H1 (cell line): Measurements from ENCODE around the gene ZNF316. TPM values are rescaled to one million over a fixed set of nuclear protein-coding genes. Genes with fewer than 3 reads are reported as not detected.
A peak's percentile ranks its signal among the peaks of the same experiment; 100 is the strongest.

Experiments
- CTCF ChIA-PET: fragments of 300-600 bp; sonication (Branson Sonifier 250); formaldehyde crosslinking; loops from one replicate; lab custom pipeline; 2021; ENCODE audit not compliant: partially characterized antibody; lab: Charles Lee
- POLR2A ChIA-PET: fragments of 300-600 bp; sonication (Branson Sonifier 250); formaldehyde crosslinking; loops from one replicate; lab custom pipeline; 2021; ENCODE audit warnings: inconsistent platforms; ENCODE audit not compliant: partially characterized antibody; lab: Charles Lee
- DNase-seq, 2 experiments: peaks; one replicate each; pipeline versions ENCODE4 v3.0.0 to v3.0.0-alpha.2; 2010 to 2022; ENCODE audit warnings: low spot score in 2 of 2, low read depth in 1 of 2, mixed read lengths in 1 of 2
- FAIRE-seq: peaks from 2 replicates; lab custom pipeline; 2011; peaks lifted over from hg19 to GRCh38; lab: Jason Lieb, UNC
- H2AFZ ChIP-seq: 2 replicates; pipeline ENCODE4 v1.8.1; 2012; ENCODE audit warnings: low read length, inconsistent platforms
- H2AK5ac ChIP-seq: 2 replicates; pipeline ENCODE4 v1.6.1; 2013; ENCODE audit warnings: low read depth, low read length
- H2BK120ac ChIP-seq: replicated peaks from 2 replicates; pipeline ENCODE3; 2013; ENCODE audit warnings: low read depth, low read length, inconsistent platforms
- H2BK12ac ChIP-seq: 2 replicates; pipeline ENCODE4 v1.6.1; 2013; ENCODE audit warnings: low read depth, low read length
- H2BK15ac ChIP-seq: 2 replicates; pipeline ENCODE4 v1.6.1; 2013; ENCODE audit warnings: low read length
- H2BK20ac ChIP-seq: 2 replicates; pipeline ENCODE4 v1.6.1; 2013; ENCODE audit warnings: low read length
- H2BK5ac ChIP-seq: 2 replicates; pipeline ENCODE4 v1.6.1; 2013; ENCODE audit warnings: low read depth, low read length
- H3K14ac ChIP-seq: 2 replicates; pipeline ENCODE4 v1.6.1; 2013; ENCODE audit warnings: inconsistent platforms; ENCODE audit not compliant: insufficient read length
- H3K18ac ChIP-seq: 2 replicates; pipeline ENCODE4 v1.6.1; 2013; ENCODE audit warnings: low read length; ENCODE audit errors: extremely low read depth
- H3K23ac ChIP-seq: 2 replicates; pipeline ENCODE4 v1.6.1; 2013; ENCODE audit warnings: inconsistent platforms; ENCODE audit not compliant: insufficient read length
- H3K23me2 ChIP-seq: 2 replicates; pipeline ENCODE4 v1.6.1; 2013; ENCODE audit warnings: low read depth, low read length
- H3K27ac ChIP-seq: 2 replicates; pipeline ENCODE4 v1.6.1; 2011; ENCODE audit warnings: low read depth, low read length, inconsistent platforms
- H3K27me3 ChIP-seq, 4 experiments: replicated peaks in 1 of 4; 1 replicate in 1 of 4; 2 replicates in 3 of 4; pipeline versions ENCODE4 v1.6.1 to v1.8.1; 2011 to 2013; ENCODE audit warnings: low read length in 3 of 4, mild to moderate bottlenecking in 3 of 4, inconsistent platforms in 2 of 4, mixed read lengths in 2 of 4, moderate library complexity in 1 of 4; ENCODE audit not compliant: control insufficient read depth in 3 of 4, insufficient read depth in 3 of 4; ENCODE audit errors: extremely low read depth in 1 of 4
- H3K36me3 ChIP-seq, 4 experiments: 2 replicates each; pipeline versions ENCODE4 v1.6.1 to v1.8.1; 2011 to 2013; ENCODE audit warnings: mild to moderate bottlenecking in 4 of 4, low read length in 3 of 4, moderate library complexity in 2 of 4, control low read depth in 1 of 4, inconsistent platforms in 1 of 4; ENCODE audit not compliant: insufficient read depth in 4 of 4, control insufficient read depth in 2 of 4
- H3K4ac ChIP-seq: replicated peaks from 2 replicates; pipeline ENCODE3; 2013; ENCODE audit warnings: low read length, low read depth, mixed read lengths, inconsistent platforms; ENCODE audit not compliant: insufficient read length
- H3K4me1 ChIP-seq, 4 experiments: replicated peaks in 1 of 4; 1 replicate in 1 of 4; 2 replicates in 3 of 4; pipeline versions ENCODE4 v1.6.1 to v1.8.1; 2011 to 2013; ENCODE audit warnings: low read length in 3 of 4, inconsistent platforms in 2 of 4, mixed read lengths in 1 of 4; ENCODE audit not compliant: insufficient read depth in 4 of 4, control insufficient read depth in 3 of 4
- H3K4me2 ChIP-seq, 2 experiments: 2 replicates each; pipeline versions ENCODE4 v1.6.1 to v1.8.1; 2011 to 2013; ENCODE audit warnings: low read depth in 2 of 2, low read length in 2 of 2, control low read depth in 1 of 2, inconsistent platforms in 1 of 2, mild to moderate bottlenecking in 1 of 2; ENCODE audit not compliant: insufficient read depth in 1 of 2
- H3K4me3 ChIP-seq, 4 experiments: fragments of 200-600, 300-600 bp in 1 of 4; sonication (generic), shearing (Covaris generic), sonication (Bioruptor Twin) in 1 of 4; 2 replicates each; pipeline versions ENCODE4 v1.5.1 to v1.8.1; 2011 to 2016; ENCODE audit warnings: low read length in 4 of 4, low read depth in 3 of 4, control low read depth in 2 of 4, inconsistent platforms in 2 of 4, mild to moderate bottlenecking in 2 of 4, mixed read lengths in 1 of 4, moderate library complexity in 1 of 4; ENCODE audit not compliant: insufficient read depth in 2 of 4; ENCODE audit errors: extremely low read depth in 1 of 4
- H3K56ac ChIP-seq: replicated peaks from 2 replicates; pipeline ENCODE3; 2013; ENCODE audit warnings: low read depth, mild to moderate bottlenecking, mixed read lengths, low read length, inconsistent platforms; ENCODE audit not compliant: insufficient read length
- H3K79me1 ChIP-seq: 2 replicates; pipeline ENCODE4 v1.6.1; 2013; ENCODE audit warnings: low read depth, low read length, control low read depth
- H3K79me2 ChIP-seq, 2 experiments: 2 replicates each; pipeline versions ENCODE4 v1.6.1 to v1.8.1; 2012 to 2013; ENCODE audit warnings: low read length in 2 of 2, mild to moderate bottlenecking in 2 of 2, inconsistent platforms in 1 of 2; ENCODE audit not compliant: insufficient read depth in 2 of 2, control insufficient read depth in 1 of 2
- H3K9ac ChIP-seq, 4 experiments: replicated peaks in 1 of 4; 1 replicate in 1 of 4; 2 replicates in 3 of 4; pipeline versions ENCODE4 v1.6.1 to v1.8.1; 2011 to 2013; ENCODE audit warnings: low read depth in 3 of 4, low read length in 3 of 4, control low read depth in 2 of 4, mild to moderate bottlenecking in 2 of 4, moderate library complexity in 2 of 4, inconsistent platforms in 1 of 4; ENCODE audit errors: extremely low read depth in 1 of 4
- H3K9me3 ChIP-seq, 2 experiments: 2 replicates each; pipeline versions ENCODE4 v1.6.1 to v1.8.1; 2012 to 2013; ENCODE audit warnings: mild to moderate bottlenecking in 2 of 2, moderate library complexity in 2 of 2, control low read depth in 1 of 2, inconsistent platforms in 1 of 2, low read depth in 1 of 2, low read length in 1 of 2, mixed read lengths in 1 of 2; ENCODE audit not compliant: insufficient read depth in 2 of 2
- H4K20me1 ChIP-seq, 2 experiments: replicated peaks in 1 of 2; 2 replicates each; pipeline versions ENCODE3 to v1.8.1; 2011 to 2013; ENCODE audit warnings: inconsistent platforms in 2 of 2, low read length in 2 of 2, mild to moderate bottlenecking in 1 of 2; ENCODE audit not compliant: insufficient read depth in 2 of 2, control insufficient read depth in 1 of 2
- H4K5ac ChIP-seq: 2 replicates; pipeline ENCODE4 v1.6.1; 2013; ENCODE audit warnings: low read length, low read depth, mixed read lengths, inconsistent platforms; ENCODE audit not compliant: insufficient read length
- H4K8ac ChIP-seq: 2 replicates; pipeline ENCODE4 v1.8.0; 2013; ENCODE audit warnings: mild to moderate bottlenecking, moderate library complexity, low read length, inconsistent platforms; ENCODE audit not compliant: insufficient read depth; ENCODE audit errors: extremely low read depth
- H4K91ac ChIP-seq: replicated peaks from 2 replicates; pipeline ENCODE3; 2013; ENCODE audit warnings: low read length, mixed read lengths, inconsistent platforms; ENCODE audit not compliant: insufficient read length
- CBX8 ChIP-seq: fragments of 300-800, 300-1000 bp; sonication (generic); IDR thresholded peaks from 2 replicates; pipeline ENCODE4 v1.7.1; 2016; ENCODE audit warnings: low read depth, low read length, borderline replicate concordance
- CTCF ChIP-seq, 3 experiments: IDR thresholded peaks; 1 replicate in 2 of 3; 2 replicates in 1 of 3; pipeline versions ENCODE4 v1.5.1 to v1.6.1; 2011; ENCODE audit warnings: low read length in 3 of 3, mild to moderate bottlenecking in 3 of 3, inconsistent platforms in 2 of 3, low read depth in 1 of 3, moderate library complexity in 1 of 3; ENCODE audit not compliant: insufficient read depth in 1 of 3; ENCODE audit errors: control extremely low read depth in 1 of 3
- HDAC2 ChIP-seq, 2 experiments: fragments of 300-600 bp in 1 of 2; sonication (generic) in 1 of 2; IDR thresholded peaks; 2 replicates each; pipeline ENCODE4 v1.6.1; 2011 to 2012; ENCODE audit warnings: low read depth in 2 of 2, low read length in 2 of 2, mild to moderate bottlenecking in 2 of 2, moderate library complexity in 2 of 2, borderline replicate concordance in 1 of 2, inconsistent platforms in 1 of 2
- SP4 ChIP-seq: IDR thresholded peaks from 2 replicates; pipeline ENCODE4 v1.6.1; 2012; ENCODE audit warnings: low read length, inconsistent platforms
- USF2 ChIP-seq: IDR thresholded peaks from 2 replicates; pipeline ENCODE4 v1.6.1; 2011; ENCODE audit warnings: low read length, improper control_type of control experiment
- WGBS, 2 experiments: shearing (Covaris generic) in 1 of 2; methylation state at CpG; one replicate each; pipeline versions ENCODE4 v1.1.6 to v1.1.7; 2013 to 2015; ENCODE audit warnings: low lambda C conversion rate in 2 of 2, mixed read lengths in 2 of 2, inconsistent platforms in 1 of 2, low coverage in 1 of 2, missing lambda C conversion rate in 1 of 2; ENCODE audit not compliant: insufficient replicate concordance in 2 of 2, insufficient coverage in 1 of 2, insufficient read length in 1 of 2; ENCODE audit errors: extremely low coverage in 1 of 2, missing lambda C conversion rate in 1 of 2; 5-methylcytosine and 5-hydroxymethylcytosine counted together
- polyA plus RNA-seq, 7 experiments: library from polyadenylated mRNA; depleted of rRNA in 3 of 7; stranded (reverse) in 5 of 7; unstranded in 2 of 7; fragments of >200 nt in 5 of 7; fragments of 200-250 nt in 2 of 7; gene quantifications; 1 replicate in 5 of 7; 2 replicates in 1 of 7; 4 replicates in 1 of 7; pipeline versions ENCODE4 v1.2.1 to v1.2.3, GENCODE V29; 2011 to 2013; ENCODE audit warnings: missing spikeins in 2 of 7, mixed read lengths in 2 of 7
- total RNA-seq: library from RNA; stranded (reverse); fragmentation: NEBNext Ultra II Directional; extraction: Animal tissue kit (Norgen Biotek cat#: 25700); gene quantifications from 2 replicates; pipeline ENCODE4 v1.2.1, GENCODE V29; 2021

ZNF316 gene
- total and polyA plus RNA-seq, 2 of the 8 experiments (the other 6 are each of a cell fraction or from before 2014, with no cell fraction given): 3.6 to 13.7 TPM

- Histone ChIP-seq H3K79me2 (no peaks in the 10 kb centered on the region), H3K14ac (no peak overlapping the region), H3K79me1 (peaks cover 5% of the 10 kb centered on the region; the same call in 1 of the 2 replicates), H3K36me3 (peaks cover 0 to 10% (median 3%) of the 10 kb centered on the region in 4 experiments; a peak in 4 of 8 replicates), H3K18ac (no peak overlapping the region), H3K9me3 (no peaks in the 10 kb centered on the region), H3K27ac (no peak overlapping the region), H2BK15ac (no peak overlapping the region), H3K23me2 (no peaks in the 10 kb centered on the region; the same call in 1 of the 2 replicates), H2AK5ac (no peak overlapping the region), H3K4me3 (no peak overlapping the region), H2BK20ac (no peak overlapping the region), H3K4me2 (no peak overlapping the region; a peak in 1 of 4 replicates), H3K4me1 (peaks cover 0 to 9% (median 2%) of the 10 kb centered on the region in 4 experiments; a peak in 3 of 7 replicates), H4K91ac (no peak overlapping the region), H4K5ac (no peak overlapping the region), H3K27me3 (no peaks in the 10 kb centered on the region), H2BK120ac (no peak overlapping the region), H4K8ac (no peak overlapping the region), H3K23ac (no peak overlapping the region), H3K56ac (no peak overlapping the region), H3K4ac (no peak overlapping the region), H2BK12ac (no peak overlapping the region), H3K9ac (no peak overlapping the region), H4K20me1 (peaks cover 0 to 7% of the 10 kb centered on the region in 2 experiments), H2AFZ (no peak overlapping the region), H2BK5ac (no peak overlapping the region)
- ChIA-PET CTCF (interaction anchor here (0.6 to 1.4 kb wide), 4 partner anchors 10 to 185 kb away, joined by 3 read pairs; no protein-coding TSS in a partner anchor), POLR2A (no interaction called here)
- 73% methylated on average over 11 of the region's 11 CpGs; no CpG with 5 or more reads in 1 of the 2 experiments for WGBS, 2 experiments
- TF ChIP-seq SP4: no peak
- TF ChIP-seq USF2: no peak
- TF ChIP-seq CBX8: no peak
- TF ChIP-seq HDAC2 (IDR thresholded peaks at IDR 0.05; ENCODE audit: borderline replicate concordance in 1 of 2, low read depth in 2 of 2, low read length in 2 of 2): no peak
- no peak for TF ChIP-seq CTCF (IDR thresholded peaks at IDR 0.05; ENCODE audit: control extremely low read depth in 1 of 3, insufficient read depth in 1 of 3, low read depth in 1 of 3, low read length in 3 of 3)
- DNase-seq (peak; percentile 51 to 83), FAIRE-seq (peak; percentile 79)
Observed at GRCh38 chr7:6640246-6640721, 3.2 kb downstream of the ZNF316 start.
